Adipose tissue (tissue), 3 donors: ENCODE measurements around the gene CSPG4. TPM values are rescaled to one million over a fixed set of nuclear protein-coding genes. Genes with fewer than 3 reads are reported as not detected.

Experiments
- H3K27ac ChIP-seq: one replicate; pipeline ENCODE4 v1.5.1; 2013; ENCODE audit warnings: low read depth, low read length
- WGBS, 3 donors: extraction: QIAGEN DNeasy Blood & Tissue Kit; methylation state at CpG; one replicate each; pipeline ENCODE4 v1.1.7; 2013; 5-methylcytosine and 5-hydroxymethylcytosine counted together
- polyA plus RNA-seq, 3 donors: library from polyadenylated mRNA; stranded (reverse); fragments of 200-250 nt; gene quantifications; one replicate each; pipeline ENCODE4 v1.2.3, GENCODE V29; 2013
- donor health status: healthy with polysubstance abuse.
- donor health status: Bipolar disorder and iron deficiency.
- donor health status: healthy.

CSPG4 gene
- polyA plus RNA-seq, 3 donors, result 7.4 to 82.9 (median 25.3) TPM

GRCh38 chr15:75661756-75662140, 50.9 kb downstream of the CSPG4 start:
- no peak overlapping the region for H3K27ac ChIP-seq
- WGBS, 3 donors, result 63 to 91% (median 65%) methylated on average over 3 of the region's 3 CpGs

GRCh38 chr15:75661100-75661755, 51.4 kb downstream of the CSPG4 start:
- no peak overlapping the region for H3K27ac ChIP-seq
- WGBS, 3 donors, result 51 to 74% (median 62%) methylated on average over 12 to 14 of the region's 14 CpGs

- WGBS, 3 donors, result 71 to 72% (median 72%) methylated on average over 17 of the region's 17 CpGs
- no peak overlapping the region for H3K27ac ChIP-seq
Measured at GRCh38 chr15:75659928-75660645, 52.6 kb downstream of the CSPG4 start.

- WGBS, 3 donors, result 70 to 82% (median 82%) methylated on average over 9 of the region's 9 CpGs
- H3K27ac ChIP-seq, result no peak overlapping the region
Measured at GRCh38 chr15:75659141-75659771, 53.4 kb downstream of the CSPG4 start.

GRCh38 chr15:75656813-75657212, 55.8 kb downstream of the CSPG4 start:
- 94 to 95% (median 94%) methylated on average over 22 of the region's 22 CpGs for WGBS, 3 donors
- H3K27ac ChIP-seq, result no peak overlapping the region

- H3K27ac ChIP-seq, result no peak overlapping the region
- WGBS, 3 donors, result 92 to 97% (median 96%) methylated on average over 5 of the region's 5 CpGs
Measured at GRCh38 chr15:75656331-75656730, 56.3 kb downstream of the CSPG4 start.

- WGBS, 3 donors, result 48 to 73% (median 68%) methylated on average over 4 of the region's 4 CpGs
- H3K27ac ChIP-seq, result no peak overlapping the region
Measured at GRCh38 chr15:75655931-75656330, 56.7 kb downstream of the CSPG4 start.

GRCh38 chr15:75654201-75654907, 58.3 kb downstream of the CSPG4 start:
- 50 to 70% (median 60%) methylated on average over 4 of the region's 4 CpGs for WGBS, 3 donors

GRCh38 chr15:75653347-75653913, 59.2 kb downstream of the CSPG4 start:
- H3K27ac ChIP-seq, result no peak overlapping the region
- WGBS, 3 donors, result 67 to 87% (median 70%) methylated on average over 16 of the region's 16 CpGs

More at GRCh38 chr15:75654201-75654907, 58.3 kb downstream of the CSPG4 start:
- no peak overlapping the region for H3K27ac ChIP-seq

GRCh38 chr15:75651810-75652543, 60.7 kb downstream of the CSPG4 start:
- WGBS, 3 donors, result 38 to 54% (median 49%) methylated on average over 2 of the region's 2 CpGs
- no peak overlapping the region for H3K27ac ChIP-seq

GRCh38 chr15:75650908-75651809, 61.5 kb downstream of the CSPG4 start:
- 19 to 45% (median 38%) methylated on average over 9 of the region's 9 CpGs for WGBS, 3 donors
- no peak overlapping the region for H3K27ac ChIP-seq

- WGBS, 3 donors, result 82 to 85% (median 84%) methylated on average over 18 of the region's 18 CpGs
- no peak overlapping the region for H3K27ac ChIP-seq
Measured at GRCh38 chr15:75649848-75650247, 62.8 kb downstream of the CSPG4 start.

GRCh38 chr15:75649045-75649761, 63.4 kb downstream of the CSPG4 start:
- WGBS, 3 donors, result 64 to 71% (median 64%) methylated on average over 19 of the region's 19 CpGs
- no peak overlapping the region for H3K27ac ChIP-seq

GRCh38 chr15:75648156-75649000, 64.3 kb downstream of the CSPG4 start:
- WGBS, 3 donors, result 2 to 8% (median 8%) methylated on average over 29 to 34 of the region's 34 CpGs
- H3K27ac ChIP-seq, result peak overlapping the region; percentile 76

- 0 to 1% (median 0%) methylated on average over 58 to 75 of the region's 76 CpGs for WGBS, 3 donors
- H3K27ac ChIP-seq, result peak within 1 kb of the TSS; percentile 76
Measured at GRCh38 chr15:75647370-75648155, 65.1 kb downstream of the CSPG4 start, which contains the start of gene SNX33. SNX33 (plus strand) TSS chr15:75647912; CDS start chr15:75649103, 1,191 bp downstream.
